WTC11 (cell line): ENCODE results near the gene CCDC180. TPM values are rescaled to one million over a fixed set of nuclear protein-coding genes. Genes with fewer than 3 reads are reported as not detected.

Source experiments
- ATAC-seq: fragments of 200-7000 bp; cut with Tn5 transposase; 2 replicates; pipeline ENCODE4 v1.10.0; 2021; ENCODE audit warnings: mild to moderate bottlenecking, moderate library complexity
- CTCF ChIA-PET: fragments of 300-600 bp; sonication (Branson Sonifier 250); formaldehyde crosslinking; loops from one replicate; lab custom pipeline; 2021; ENCODE audit warnings: antibody characterized with exemption; lab: Charles Lee
- POLR2A ChIA-PET: fragments of 350-600 bp; sonication (Branson Sonifier 250); formaldehyde crosslinking; loops from one replicate; lab custom pipeline; 2021; ENCODE audit warnings: antibody characterized with exemption; lab: Charles Lee
- DNase-seq: peaks from one replicate; pipeline ENCODE4 v3.0.0; 2021; ENCODE audit warnings: low spot score
- H3K27ac Mint-ChIP-seq: 2 replicates; pipeline ENCODE4 v1.8.0; 2021; ENCODE audit warnings: mixed read lengths
- H3K27me3 Mint-ChIP-seq: 2 replicates; pipeline ENCODE4 v1.8.0; 2021; ENCODE audit warnings: low read depth, mild to moderate bottlenecking, moderate library complexity, mixed read lengths
- H3K36me3 Mint-ChIP-seq: 2 replicates; pipeline ENCODE4 v1.8.0; 2021; ENCODE audit warnings: mixed read lengths
- H3K4me1 Mint-ChIP-seq: 2 replicates; pipeline ENCODE4 v1.8.0; 2022; ENCODE audit warnings: mixed read lengths
- H3K4me3 Mint-ChIP-seq: 2 replicates; pipeline ENCODE4 v1.8.0; 2021; ENCODE audit warnings: mild to moderate bottlenecking, moderate library complexity, mixed read lengths
- H3K9me3 Mint-ChIP-seq: 2 replicates; pipeline ENCODE4 v1.8.0; 2021; ENCODE audit warnings: mixed read lengths
- ATF3 ChIP-seq: sonication (generic); formaldehyde crosslinking; conservative IDR thresholded peaks from 2 replicates; pipeline ENCODE4 v1.8.1; 2022; ENCODE audit warnings: mild to moderate bottlenecking, missing genetic modification reagents
- GRHL2 ChIP-seq: fragments of 250-450 bp; sonication (Bioruptor Pico); IDR thresholded peaks from 2 replicates; pipeline ENCODE4 v1.8.0; 2022; ENCODE audit warnings: mild to moderate bottlenecking, moderate library complexity; ENCODE audit not compliant: insufficient replicate concordance, severe bottlenecking
- GTF2I ChIP-seq: fragments of 250-450 bp; sonication (Bioruptor Pico); conservative IDR thresholded peaks from 2 replicates; pipeline ENCODE4 v1.4.0; 2021; ENCODE audit warnings: mild to moderate bottlenecking
- HMGA2 ChIP-seq: fragments of 250-450 bp; sonication (Bioruptor Pico); IDR thresholded peaks from 2 replicates; pipeline ENCODE4 v1.4.0; 2021; ENCODE audit warnings: mild to moderate bottlenecking, moderate library complexity
- KAT7 ChIP-seq: sonication (generic); formaldehyde crosslinking; IDR thresholded peaks from 2 replicates; pipeline ENCODE4 v1.8.1; 2023; ENCODE audit warnings: missing genetic modification reagents, mild to moderate bottlenecking, borderline replicate concordance
- NR3C1 ChIP-seq: sonication (generic); formaldehyde crosslinking; conservative IDR thresholded peaks from 2 replicates; pipeline ENCODE4 v1.8.1; 2023; ENCODE audit warnings: low read depth, mild to moderate bottlenecking, missing genetic modification reagents
- RORB ChIP-seq: fragments of 250-450 bp; sonication (Bioruptor Pico); IDR thresholded peaks from 2 replicates; pipeline ENCODE4 v1.9.0; 2021; ENCODE audit warnings: mild to moderate bottlenecking
- SP1 ChIP-seq: sonication (generic); formaldehyde crosslinking; conservative IDR thresholded peaks from 2 replicates; pipeline ENCODE4 v1.8.1; 2022; ENCODE audit warnings: missing genetic modification reagents
- STAT6 ChIP-seq: sonication (generic); formaldehyde crosslinking; conservative IDR thresholded peaks from 2 replicates; pipeline ENCODE4 v1.8.1; 2023; ENCODE audit warnings: mild to moderate bottlenecking, low read depth, missing genetic modification reagents, moderate library complexity
- TCF7 ChIP-seq: sonication (generic); formaldehyde crosslinking; IDR thresholded peaks from 2 replicates; pipeline ENCODE4 v1.8.0; 2022; ENCODE audit warnings: mild to moderate bottlenecking, low read depth, missing genetic modification reagents, moderate library complexity
- TEAD1 ChIP-seq: sonication (generic); formaldehyde crosslinking; IDR thresholded peaks from 2 replicates; pipeline ENCODE4 v1.8.0; 2022; ENCODE audit warnings: mild to moderate bottlenecking, missing genetic modification reagents
- TEAD4 ChIP-seq: sonication (generic); formaldehyde crosslinking; IDR thresholded peaks from 2 replicates; pipeline ENCODE4 v1.8.0; 2022; ENCODE audit warnings: mild to moderate bottlenecking, missing genetic modification reagents
- USF1 ChIP-seq: sonication (generic); formaldehyde crosslinking; IDR thresholded peaks from 2 replicates; pipeline ENCODE4 v1.8.0; 2022; ENCODE audit warnings: mild to moderate bottlenecking, missing genetic modification reagents
- total RNA-seq: library from RNA; stranded (reverse); gene quantifications from 3 replicates; pipeline ENCODE4 v1.2.3, GENCODE V29; 2021
- TF ChIP-seq, protein P1 (sequence below): sonication (generic); formaldehyde crosslinking; IDR thresholded peaks from 2 replicates; pipeline ENCODE4 v1.8.1; 2023; ENCODE audit warnings: mild to moderate bottlenecking, missing genetic modification reagents, borderline replicate concordance
- TF ChIP-seq, protein P2 (sequence below): fragments of 200-600 bp; IDR thresholded peaks from 2 replicates; pipeline ENCODE4 v1.8.0; 2022; ENCODE audit warnings: antibody characterized with exemption
- TF ChIP-seq, protein P3 (sequence below): sonication (generic); formaldehyde crosslinking; IDR thresholded peaks from 2 replicates; pipeline ENCODE4 v1.8.1; 2022; ENCODE audit warnings: low read depth, mild to moderate bottlenecking, moderate library complexity, missing genetic modification reagents, borderline replicate concordance
- TF ChIP-seq, protein P4 (sequence below): fragments of 250-450 bp; sonication (Bioruptor Pico); IDR thresholded peaks from 2 replicates; pipeline ENCODE4 v2.1.2; 2022; ENCODE audit warnings: mild to moderate bottlenecking, moderate library complexity

The CCDC180 gene
- total RNA-seq, 1 experiment from 2014 or later: 6.5 TPM

- TF ChIP-seq, protein P1, sequence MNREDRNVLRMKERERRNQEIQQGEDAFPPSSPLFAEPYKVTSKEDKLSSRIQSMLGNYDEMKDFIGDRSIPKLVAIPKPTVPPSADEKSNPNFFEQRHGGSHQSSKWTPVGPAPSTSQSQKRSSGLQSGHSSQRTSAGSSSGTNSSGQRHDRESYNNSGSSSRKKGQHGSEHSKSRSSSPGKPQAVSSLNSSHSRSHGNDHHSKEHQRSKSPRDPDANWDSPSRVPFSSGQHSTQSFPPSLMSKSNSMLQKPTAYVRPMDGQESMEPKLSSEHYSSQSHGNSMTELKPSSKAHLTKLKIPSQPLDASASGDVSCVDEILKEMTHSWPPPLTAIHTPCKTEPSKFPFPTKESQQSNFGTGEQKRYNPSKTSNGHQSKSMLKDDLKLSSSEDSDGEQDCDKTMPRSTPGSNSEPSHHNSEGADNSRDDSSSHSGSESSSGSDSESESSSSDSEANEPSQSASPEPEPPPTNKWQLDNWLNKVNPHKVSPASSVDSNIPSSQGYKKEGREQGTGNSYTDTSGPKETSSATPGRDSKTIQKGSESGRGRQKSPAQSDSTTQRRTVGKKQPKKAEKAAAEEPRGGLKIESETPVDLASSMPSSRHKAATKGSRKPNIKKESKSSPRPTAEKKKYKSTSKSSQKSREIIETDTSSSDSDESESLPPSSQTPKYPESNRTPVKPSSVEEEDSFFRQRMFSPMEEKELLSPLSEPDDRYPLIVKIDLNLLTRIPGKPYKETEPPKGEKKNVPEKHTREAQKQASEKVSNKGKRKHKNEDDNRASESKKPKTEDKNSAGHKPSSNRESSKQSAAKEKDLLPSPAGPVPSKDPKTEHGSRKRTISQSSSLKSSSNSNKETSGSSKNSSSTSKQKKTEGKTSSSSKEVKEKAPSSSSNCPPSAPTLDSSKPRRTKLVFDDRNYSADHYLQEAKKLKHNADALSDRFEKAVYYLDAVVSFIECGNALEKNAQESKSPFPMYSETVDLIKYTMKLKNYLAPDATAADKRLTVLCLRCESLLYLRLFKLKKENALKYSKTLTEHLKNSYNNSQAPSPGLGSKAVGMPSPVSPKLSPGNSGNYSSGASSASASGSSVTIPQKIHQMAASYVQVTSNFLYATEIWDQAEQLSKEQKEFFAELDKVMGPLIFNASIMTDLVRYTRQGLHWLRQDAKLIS (CRISPR knock-in tag): no peak
- TF ChIP-seq HMGA2 (CRISPR knock-in tag) (no peak), USF1 (CRISPR knock-in tag) (no peak), STAT6 (no peak), TEAD1 (no peak)
- TF ChIP-seq, all 79 proteins: peak for 0
Measured at GRCh38 chr9:97311798-97312500, 4.5 kb downstream of the CCDC180 start (continued).

DNA sequence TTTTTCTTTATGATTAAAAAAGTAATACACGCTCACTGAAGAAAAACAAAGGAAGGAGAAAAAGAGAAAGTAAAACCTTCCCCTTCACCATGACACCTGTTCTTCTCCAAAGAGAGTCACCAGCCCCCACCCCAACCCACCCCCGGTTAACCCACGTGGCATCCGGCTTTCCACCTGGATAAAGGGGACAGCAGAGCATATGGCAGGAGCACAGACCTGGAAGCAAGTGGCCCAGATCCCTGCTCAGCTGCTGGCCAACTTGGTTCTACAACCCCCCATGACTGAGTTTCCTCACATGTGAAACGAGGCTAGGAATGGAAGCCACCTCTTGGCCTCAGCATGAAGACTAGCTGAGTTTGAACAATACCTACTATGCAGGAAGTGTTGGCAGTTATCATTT is 5.1 kb downstream of the CCDC180 start:
- ChIA-PET CTCF (no interaction called here), POLR2A (no interaction called here)
- H3K9me3 Mint-ChIP-seq: no peaks in the 10 kb centered on the region
- H3K27me3 Mint-ChIP-seq: no peaks in the 10 kb centered on the region; the same call in 1 of the 2 replicates
- peaks cover 4% of the 10 kb centered on the region for H3K36me3 Mint-ChIP-seq
- DNase-seq (no peak), ATAC-seq (no peak)
- TF ChIP-seq GRHL2 (CRISPR knock-in tag): no peak
- no peak for TF ChIP-seq ATF3 (CRISPR knock-in tag)
- TF ChIP-seq KAT7 (CRISPR knock-in tag): no peak
- TF ChIP-seq, protein P2, sequence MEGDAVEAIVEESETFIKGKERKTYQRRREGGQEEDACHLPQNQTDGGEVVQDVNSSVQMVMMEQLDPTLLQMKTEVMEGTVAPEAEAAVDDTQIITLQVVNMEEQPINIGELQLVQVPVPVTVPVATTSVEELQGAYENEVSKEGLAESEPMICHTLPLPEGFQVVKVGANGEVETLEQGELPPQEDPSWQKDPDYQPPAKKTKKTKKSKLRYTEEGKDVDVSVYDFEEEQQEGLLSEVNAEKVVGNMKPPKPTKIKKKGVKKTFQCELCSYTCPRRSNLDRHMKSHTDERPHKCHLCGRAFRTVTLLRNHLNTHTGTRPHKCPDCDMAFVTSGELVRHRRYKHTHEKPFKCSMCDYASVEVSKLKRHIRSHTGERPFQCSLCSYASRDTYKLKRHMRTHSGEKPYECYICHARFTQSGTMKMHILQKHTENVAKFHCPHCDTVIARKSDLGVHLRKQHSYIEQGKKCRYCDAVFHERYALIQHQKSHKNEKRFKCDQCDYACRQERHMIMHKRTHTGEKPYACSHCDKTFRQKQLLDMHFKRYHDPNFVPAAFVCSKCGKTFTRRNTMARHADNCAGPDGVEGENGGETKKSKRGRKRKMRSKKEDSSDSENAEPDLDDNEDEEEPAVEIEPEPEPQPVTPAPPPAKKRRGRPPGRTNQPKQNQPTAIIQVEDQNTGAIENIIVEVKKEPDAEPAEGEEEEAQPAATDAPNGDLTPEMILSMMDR: no peak
- TF ChIP-seq SP1 (CRISPR knock-in tag): no peak
- no peak for TF ChIP-seq TEAD4 (CRISPR knock-in tag)
- TF ChIP-seq, protein P3, sequence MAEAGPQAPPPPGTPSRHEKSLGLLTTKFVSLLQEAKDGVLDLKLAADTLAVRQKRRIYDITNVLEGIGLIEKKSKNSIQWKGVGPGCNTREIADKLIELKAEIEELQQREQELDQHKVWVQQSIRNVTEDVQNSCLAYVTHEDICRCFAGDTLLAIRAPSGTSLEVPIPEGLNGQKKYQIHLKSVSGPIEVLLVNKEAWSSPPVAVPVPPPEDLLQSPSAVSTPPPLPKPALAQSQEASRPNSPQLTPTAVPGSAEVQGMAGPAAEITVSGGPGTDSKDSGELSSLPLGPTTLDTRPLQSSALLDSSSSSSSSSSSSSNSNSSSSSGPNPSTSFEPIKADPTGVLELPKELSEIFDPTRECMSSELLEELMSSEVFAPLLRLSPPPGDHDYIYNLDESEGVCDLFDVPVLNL: no peak
- TF ChIP-seq NR3C1 (CRISPR knock-in tag): no peak
- no peak for TF ChIP-seq TCF7 (CRISPR knock-in tag)
- no peak for TF ChIP-seq GTF2I (CRISPR knock-in tag)
- TF ChIP-seq HMGA2 (CRISPR knock-in tag): no peak
- TF ChIP-seq, protein P4, sequence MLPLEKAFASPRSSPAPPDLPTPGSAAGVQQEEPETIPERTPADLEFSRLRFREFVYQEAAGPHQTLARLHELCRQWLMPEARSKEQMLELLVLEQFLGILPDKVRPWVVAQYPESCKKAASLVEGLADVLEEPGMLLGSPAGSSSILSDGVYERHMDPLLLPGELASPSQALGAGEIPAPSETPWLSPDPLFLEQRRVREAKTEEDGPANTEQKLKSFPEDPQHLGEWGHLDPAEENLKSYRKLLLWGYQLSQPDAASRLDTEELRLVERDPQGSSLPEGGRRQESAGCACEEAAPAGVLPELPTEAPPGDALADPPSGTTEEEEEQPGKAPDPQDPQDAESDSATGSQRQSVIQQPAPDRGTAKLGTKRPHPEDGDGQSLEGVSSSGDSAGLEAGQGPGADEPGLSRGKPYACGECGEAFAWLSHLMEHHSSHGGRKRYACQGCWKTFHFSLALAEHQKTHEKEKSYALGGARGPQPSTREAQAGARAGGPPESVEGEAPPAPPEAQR (CRISPR knock-in tag): no peak
- no peak for TF ChIP-seq RORB (CRISPR knock-in tag)
- H3K4me1 Mint-ChIP-seq: peaks cover 2% of the 10 kb centered on the region; the same call in 1 of the 2 replicates
- H3K27ac Mint-ChIP-seq: no peak overlapping the region
- no peak overlapping the region for H3K4me3 Mint-ChIP-seq
